ENCODE data around the gene ST3GAL3.

DNA sequence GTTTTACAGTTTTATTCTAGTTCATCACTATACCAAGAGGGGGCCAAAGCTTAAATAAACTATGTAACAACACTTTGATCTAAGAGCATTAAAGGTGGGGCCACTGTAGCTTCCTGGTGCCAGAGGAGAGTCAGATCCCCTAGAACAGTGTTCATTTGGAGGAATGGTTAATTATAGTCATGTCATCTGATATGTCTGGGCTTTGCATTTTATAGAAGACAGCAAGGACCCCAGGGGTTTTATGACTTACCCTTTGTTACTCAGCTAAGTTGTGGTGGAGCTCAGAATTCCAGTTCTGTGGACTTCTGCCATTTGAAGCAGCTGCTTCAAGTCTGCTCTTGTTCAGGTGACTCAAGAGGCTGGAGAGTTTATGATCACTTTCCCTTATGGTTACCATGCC lies 40.7 kb upstream of the ST3GAL3 start:
- TF ChIP-seq CTCF (optimal IDR thresholded peaks at IDR 0.05 in 1 of 3, IDR thresholded peaks at IDR 0.05 in 1 of 3, conservative IDR thresholded peaks at IDR 0.05 in 1 of 3; ENCODE audit: extremely low read depth in 1 of 3, insufficient read depth in 2 of 3, low read length in 3 of 3) (no peak), EZH2 (IDR thresholded peaks at IDR 0.05; ENCODE audit: low read length) (no peak)

Measured in keratinocyte (primary cell).